ENCODE results near the gene DNAJC5. TPM values are rescaled to one million over a fixed set of nuclear protein-coding genes. Genes with fewer than 3 reads are reported as not detected.

Gene DNAJC5
- total RNA-seq, 6 donors from 2014 or later = 44.6 to 66.0 (median 60.7) TPM

- no peaks in the 10 kb centered on the region for H3K9me3 ChIP-seq
- H3K4me3 ChIP-seq = no peak overlapping the region
- TF ChIP-seq EP300 (IDR thresholded peaks at IDR 0.05) (no peak), CTCF (IDR thresholded peaks at IDR 0.05) (no peak), POLR2A (IDR thresholded peaks at IDR 0.05) (no peak), POLR2AphosphoS5 (IDR thresholded peaks at IDR 0.05) (no peak)
- H3K27me3 ChIP-seq = no peaks in the 10 kb centered on the region
- H3K4me1 ChIP-seq = peaks cover 49 to 81% (median 61%) of the 10 kb centered on the region in 4 donors
- peaks cover 0 to 7% (median 0%) of the 10 kb centered on the region in 4 donors for H3K36me3 ChIP-seq
- peak overlapping the region in 1 of 4 donors; percentile 35 for H3K27ac ChIP-seq
- no peak for ATAC-seq (ENCODE audit: low FRiP score in 2 of 2)
- 83 to 87% methylated on average over 6 of the region's 6 CpGs for WGBS, 2 donors
- DNase-seq = no peak
Observed at GRCh38 chr20:63897978-63898561, 3.1 kb downstream of the DNAJC5 start.

- H3K4me1 ChIP-seq = peaks cover 47 to 85% (median 66%) of the 10 kb centered on the region in 4 donors
Observed at GRCh38 chr20:63898882-63899558, 4.1 kb downstream of the DNAJC5 start.

GRCh38 chr20:63900413-63900812 is 5.5 kb downstream of the DNAJC5 start:
- Histone ChIP-seq H3K36me3 (peaks cover 0 to 8% (median 0%) of the 10 kb centered on the region in 4 donors), H3K4me1 (peaks cover 41 to 83% (median 62%) of the 10 kb centered on the region in 4 donors), H3K4me3 (no peak overlapping the region), H3K27me3 (no peaks in the 10 kb centered on the region), H3K9me3 (no peaks in the 10 kb centered on the region), H3K27ac (peak overlapping the region in 2 of 4 donors; percentile 44 to 72)
- DNase-seq (no peak), ATAC-seq (ENCODE audit: low FRiP score in 2 of 2) (peak in 1 of 2 donors; percentile 27)
- TF ChIP-seq POLR2AphosphoS5 (IDR thresholded peaks at IDR 0.05) (no peak), POLR2A (IDR thresholded peaks at IDR 0.05) (no peak), EP300 (IDR thresholded peaks at IDR 0.05) (no peak), CTCF (IDR thresholded peaks at IDR 0.05) (no peak)
- WGBS, 2 donors = 60 to 65% methylated on average over 3 of the region's 3 CpGs

More at GRCh38 chr20:63898882-63899558, 4.1 kb downstream of the DNAJC5 start:
- TF ChIP-seq POLR2AphosphoS5 (IDR thresholded peaks at IDR 0.05) (no peak), CTCF (IDR thresholded peaks at IDR 0.05) (no peak), EP300 (IDR thresholded peaks at IDR 0.05) (no peak), POLR2A (IDR thresholded peaks at IDR 0.05) (no peak)
- Histone ChIP-seq H3K4me3 (no peak overlapping the region), H3K27me3 (no peaks in the 10 kb centered on the region), H3K9me3 (no peaks in the 10 kb centered on the region), H3K27ac (peak overlapping the region in 2 of 4 donors; percentile 35 to 53), H3K36me3 (peaks cover 0 to 8% (median 0%) of the 10 kb centered on the region in 4 donors)
- ATAC-seq (ENCODE audit: low FRiP score in 2 of 2) (no peak), DNase-seq (peak in 1 of 2 donors; percentile 60)
- WGBS, 2 donors = 75 to 78% methylated on average over 10 of the region's 10 CpGs

GRCh38 chr20:63903796-63904561 is 9.1 kb downstream of the DNAJC5 start:
- peaks cover 17 to 69% (median 33%) of the 10 kb centered on the region in 4 donors for H3K4me1 ChIP-seq

More at GRCh38 chr20:63903796-63904561, 9.1 kb downstream of the DNAJC5 start:
- peak overlapping the region in 3 of 4 donors; percentile 21 to 41 (median 32) for H3K27ac ChIP-seq
- no peak overlapping the region for H3K4me3 ChIP-seq
- ATAC-seq (ENCODE audit: low FRiP score in 2 of 2) (no peak), DNase-seq (no peak)
- H3K9me3 ChIP-seq = no peaks in the 10 kb centered on the region
- H3K27me3 ChIP-seq = no peaks in the 10 kb centered on the region
- 77 to 81% methylated on average over 11 of the region's 11 CpGs for WGBS, 2 donors
- peaks cover 0 to 8% (median 0%) of the 10 kb centered on the region in 4 donors for H3K36me3 ChIP-seq
- no peak for TF ChIP-seq POLR2A (IDR thresholded peaks at IDR 0.05)
- no peak for TF ChIP-seq EP300 (IDR thresholded peaks at IDR 0.05)
- TF ChIP-seq POLR2AphosphoS5 (IDR thresholded peaks at IDR 0.05) = no peak
- no peak for TF ChIP-seq CTCF (IDR thresholded peaks at IDR 0.05)

Data from upper lobe of left lung (tissue), 6 donors.